Prostate gland (tissue), 2 donors: ENCODE data around the gene PRLH.

Experiments used
- POLR2A ChIP-seq: fragments of 450-650 bp; IDR thresholded peaks from one replicate; pipeline ENCODE4 v1.6.1; 2016; ENCODE audit warnings: antibody characterized with exemption, mild to moderate bottlenecking
- POLR2AphosphoS5 ChIP-seq: sonication (generic); formaldehyde crosslinking; IDR thresholded peaks from one replicate; pipeline ENCODE4 v1.6.1; 2017; ENCODE audit warnings: antibody characterized with exemption
- TF ChIP-seq, protein P1 (sequence below), 4 experiments: fragments of 200-600 bp in 2 of 4; fragments of 450-650 bp in 2 of 4; sonication (generic) in 2 of 4; IDR thresholded peaks; 1 replicate in 3 of 4; 2 replicates in 1 of 4; pipeline ENCODE4 v1.5.1; 2016 to 2019; ENCODE audit warnings: antibody characterized with exemption in 4 of 4, mild to moderate bottlenecking in 2 of 4, moderate library complexity in 2 of 4

DNA sequence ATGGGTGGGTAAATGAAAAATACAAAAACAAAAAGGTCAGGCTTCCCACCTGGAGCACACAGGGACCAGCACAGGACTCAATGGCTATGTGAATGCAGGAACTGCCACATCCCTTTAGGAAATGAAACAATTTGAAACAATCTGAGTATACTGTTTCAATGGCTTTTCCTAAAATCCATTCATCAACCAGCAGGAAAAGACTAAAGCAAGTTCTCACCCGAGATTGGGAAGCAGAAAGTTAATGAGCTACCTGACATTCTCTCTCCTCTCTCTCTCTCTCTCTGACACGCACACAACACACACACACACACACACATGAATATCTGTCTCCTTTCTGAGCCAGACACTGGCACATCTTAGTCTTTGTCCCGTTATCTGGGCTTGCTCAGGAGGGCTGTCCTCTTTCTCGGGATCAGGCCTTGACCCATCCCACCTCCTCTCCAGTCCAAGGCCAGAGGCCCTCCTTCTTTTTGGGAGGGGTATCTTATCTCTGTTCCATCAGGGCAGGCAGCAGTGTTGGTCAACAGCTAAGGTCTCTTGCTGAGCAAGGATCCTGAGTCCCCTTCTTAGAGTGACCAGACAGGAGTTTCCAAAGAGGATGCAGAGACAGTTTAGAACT, 49.4 kb downstream of the PRLH start:
- TF ChIP-seq, protein P1, sequence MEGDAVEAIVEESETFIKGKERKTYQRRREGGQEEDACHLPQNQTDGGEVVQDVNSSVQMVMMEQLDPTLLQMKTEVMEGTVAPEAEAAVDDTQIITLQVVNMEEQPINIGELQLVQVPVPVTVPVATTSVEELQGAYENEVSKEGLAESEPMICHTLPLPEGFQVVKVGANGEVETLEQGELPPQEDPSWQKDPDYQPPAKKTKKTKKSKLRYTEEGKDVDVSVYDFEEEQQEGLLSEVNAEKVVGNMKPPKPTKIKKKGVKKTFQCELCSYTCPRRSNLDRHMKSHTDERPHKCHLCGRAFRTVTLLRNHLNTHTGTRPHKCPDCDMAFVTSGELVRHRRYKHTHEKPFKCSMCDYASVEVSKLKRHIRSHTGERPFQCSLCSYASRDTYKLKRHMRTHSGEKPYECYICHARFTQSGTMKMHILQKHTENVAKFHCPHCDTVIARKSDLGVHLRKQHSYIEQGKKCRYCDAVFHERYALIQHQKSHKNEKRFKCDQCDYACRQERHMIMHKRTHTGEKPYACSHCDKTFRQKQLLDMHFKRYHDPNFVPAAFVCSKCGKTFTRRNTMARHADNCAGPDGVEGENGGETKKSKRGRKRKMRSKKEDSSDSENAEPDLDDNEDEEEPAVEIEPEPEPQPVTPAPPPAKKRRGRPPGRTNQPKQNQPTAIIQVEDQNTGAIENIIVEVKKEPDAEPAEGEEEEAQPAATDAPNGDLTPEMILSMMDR (IDR thresholded peaks at IDR 0.05) = no peak
- no peak for TF ChIP-seq POLR2A
- no peak for TF ChIP-seq POLR2AphosphoS5
